Stimulated activated memory B cell treated with anti-CD40 and anti-IgM and Interleukin-4, amounts not matched to agents 10 μg/mL and 1 μg/mL and 100 μg/mL, for 72 hours (primary cell): ENCODE results near the gene ABCA3.

Experiments
- ATAC-seq: fragments of 150-1000 bp; cut with Tn5 transposase; 2 replicates; pipeline ENCODE4 v1.10.0; 2021
- H3K27ac Mint-ChIP-seq: one replicate; pipeline ENCODE4 v1.8.0; 2022; ENCODE audit warnings: mild to moderate bottlenecking, mixed read lengths
- H3K27me3 Mint-ChIP-seq: one replicate; pipeline ENCODE4 v1.8.0; 2022; ENCODE audit warnings: mixed read lengths
- H3K36me3 Mint-ChIP-seq: one replicate; pipeline ENCODE4 v1.8.0; 2022; ENCODE audit warnings: mixed read lengths
- H3K4me1 Mint-ChIP-seq: one replicate; pipeline ENCODE4 v1.8.0; 2022; ENCODE audit warnings: mixed read lengths
- H3K4me3 Mint-ChIP-seq: one replicate; pipeline ENCODE4 v1.8.0; 2022; ENCODE audit warnings: mild to moderate bottlenecking, moderate library complexity, mixed read lengths
- H3K9me3 Mint-ChIP-seq: one replicate; pipeline ENCODE4 v1.8.0; 2022; ENCODE audit warnings: mixed read lengths

Gene ABCA3

GRCh38 chr16:2299121-2299914 is 41.2 kb downstream of the ABCA3 start:
- Mint-ChIP-seq H3K27ac (no peak overlapping the region), H3K4me1 (peaks cover 4% of the 10 kb centered on the region), H3K9me3 (no peaks in the 10 kb centered on the region), H3K4me3 (no peak overlapping the region), H3K27me3 (no peaks in the 10 kb centered on the region), H3K36me3 (no peaks in the 10 kb centered on the region)
- no peak for ATAC-seq

GRCh38 chr16:2298621-2299020 is 41.9 kb downstream of the ABCA3 start:
- H3K4me3 Mint-ChIP-seq: no peak overlapping the region
- no peaks in the 10 kb centered on the region for H3K36me3 Mint-ChIP-seq
- no peaks in the 10 kb centered on the region for H3K27me3 Mint-ChIP-seq
- H3K9me3 Mint-ChIP-seq: no peaks in the 10 kb centered on the region
- no peak for ATAC-seq
- no peak overlapping the region for H3K27ac Mint-ChIP-seq
- H3K4me1 Mint-ChIP-seq: peaks cover 4% of the 10 kb centered on the region

- peaks cover 4% of the 10 kb centered on the region for H3K4me1 Mint-ChIP-seq
Observed at GRCh38 chr16:2297506-2297860, 43.0 kb downstream of the ABCA3 start.

GRCh38 chr16:2296661-2297505 is 43.6 kb downstream of the ABCA3 start:
- no peak overlapping the region for H3K27ac Mint-ChIP-seq
- H3K27me3 Mint-ChIP-seq: no peaks in the 10 kb centered on the region
- ATAC-seq: no peak
- no peaks in the 10 kb centered on the region for H3K9me3 Mint-ChIP-seq
- no peaks in the 10 kb centered on the region for H3K36me3 Mint-ChIP-seq
- H3K4me3 Mint-ChIP-seq: no peak overlapping the region
- H3K4me1 Mint-ChIP-seq: peaks cover 4% of the 10 kb centered on the region

More at GRCh38 chr16:2297506-2297860, 43.0 kb downstream of the ABCA3 start:
- Mint-ChIP-seq H3K4me3 (no peak overlapping the region), H3K27me3 (no peaks in the 10 kb centered on the region), H3K9me3 (no peaks in the 10 kb centered on the region), H3K36me3 (no peaks in the 10 kb centered on the region), H3K27ac (no peak overlapping the region)
- no peak for ATAC-seq

- peaks cover 4% of the 10 kb centered on the region for H3K4me1 Mint-ChIP-seq
- no peak overlapping the region for H3K4me3 Mint-ChIP-seq
- ATAC-seq: peak; percentile 95
- no peak overlapping the region for H3K27ac Mint-ChIP-seq
- no peaks in the 10 kb centered on the region for H3K9me3 Mint-ChIP-seq
- H3K27me3 Mint-ChIP-seq: no peaks in the 10 kb centered on the region
- H3K36me3 Mint-ChIP-seq: no peaks in the 10 kb centered on the region
Observed at GRCh38 chr16:2295056-2295798, 45.3 kb downstream of the ABCA3 start.

GRCh38 chr16:2292221-2292620 is 48.3 kb downstream of the ABCA3 start:
- ATAC-seq: no peak
- Mint-ChIP-seq H3K27me3 (no peaks in the 10 kb centered on the region), H3K4me1 (peaks cover 4% of the 10 kb centered on the region)

GRCh38 chr16:2289282-2289681 is 51.2 kb downstream of the ABCA3 start:
- Mint-ChIP-seq H3K27me3 (no peaks in the 10 kb centered on the region), H3K4me1 (no peaks in the 10 kb centered on the region), H3K36me3 (peaks cover 6% of the 10 kb centered on the region), H3K4me3 (no peak overlapping the region), H3K27ac (no peak overlapping the region), H3K9me3 (no peaks in the 10 kb centered on the region)
- ATAC-seq: no peak

More at GRCh38 chr16:2292221-2292620, 48.3 kb downstream of the ABCA3 start:
- Mint-ChIP-seq H3K4me3 (no peak overlapping the region), H3K36me3 (no peaks in the 10 kb centered on the region), H3K27ac (no peak overlapping the region), H3K9me3 (no peaks in the 10 kb centered on the region)

GRCh38 chr16:2288726-2289125 is 51.8 kb downstream of the ABCA3 start:
- Mint-ChIP-seq H3K4me3 (no peak overlapping the region), H3K36me3 (peaks cover 11% of the 10 kb centered on the region), H3K9me3 (no peaks in the 10 kb centered on the region), H3K27me3 (no peaks in the 10 kb centered on the region), H3K4me1 (no peaks in the 10 kb centered on the region), H3K27ac (no peak overlapping the region)
- no peak for ATAC-seq

GRCh38 chr16:2287916-2288547 is 52.5 kb downstream of the ABCA3 start:
- Mint-ChIP-seq H3K27me3 (no peaks in the 10 kb centered on the region), H3K4me3 (no peak overlapping the region), H3K27ac (no peak overlapping the region), H3K36me3 (peaks cover 15% of the 10 kb centered on the region), H3K9me3 (no peaks in the 10 kb centered on the region), H3K4me1 (no peaks in the 10 kb centered on the region)
- ATAC-seq: no peak

- Mint-ChIP-seq H3K4me1 (no peaks in the 10 kb centered on the region), H3K36me3 (peaks cover 15% of the 10 kb centered on the region), H3K9me3 (no peaks in the 10 kb centered on the region), H3K4me3 (no peak overlapping the region), H3K27me3 (no peaks in the 10 kb centered on the region), H3K27ac (no peak overlapping the region)
- no peak for ATAC-seq
Observed at GRCh38 chr16:2286550-2286949, 54.0 kb downstream of the ABCA3 start.

- H3K4me1 Mint-ChIP-seq: no peaks in the 10 kb centered on the region
- H3K27me3 Mint-ChIP-seq: no peaks in the 10 kb centered on the region
- H3K9me3 Mint-ChIP-seq: no peaks in the 10 kb centered on the region
- H3K4me3 Mint-ChIP-seq: no peak overlapping the region
- H3K36me3 Mint-ChIP-seq: peaks cover 15% of the 10 kb centered on the region
- ATAC-seq: no peak
- no peak overlapping the region for H3K27ac Mint-ChIP-seq
Observed at GRCh38 chr16:2285731-2286191, 54.8 kb downstream of the ABCA3 start.

- H3K27me3 Mint-ChIP-seq: no peaks in the 10 kb centered on the region
- H3K4me3 Mint-ChIP-seq: no peak overlapping the region
- no peak for ATAC-seq
Observed at GRCh38 chr16:2284797-2285576, 55.5 kb downstream of the ABCA3 start.

GRCh38 chr16:2284001-2284770 is 56.3 kb downstream of the ABCA3 start:
- Mint-ChIP-seq H3K4me1 (no peaks in the 10 kb centered on the region), H3K36me3 (peaks cover 15% of the 10 kb centered on the region), H3K4me3 (no peak overlapping the region), H3K27me3 (no peaks in the 10 kb centered on the region), H3K9me3 (no peaks in the 10 kb centered on the region), H3K27ac (no peak overlapping the region)
- ATAC-seq: no peak

More at GRCh38 chr16:2284797-2285576, 55.5 kb downstream of the ABCA3 start:
- no peaks in the 10 kb centered on the region for H3K9me3 Mint-ChIP-seq
- no peak overlapping the region for H3K27ac Mint-ChIP-seq
- H3K4me1 Mint-ChIP-seq: no peaks in the 10 kb centered on the region
- H3K36me3 Mint-ChIP-seq: peaks cover 15% of the 10 kb centered on the region
